ENCODE measurements around the gene FCMR. TPM values are rescaled to one million over a fixed set of nuclear protein-coding genes. Genes with fewer than 3 reads are reported as not detected.
A peak's percentile ranks its signal among the peaks of the same experiment; 100 is the strongest.
"Not testable (repeated sequence)": the region's sequence is repeated elsewhere in the genome, so short reads cannot be mapped to it uniquely, and the experiment has no call there.

FCMR gene
- total RNA-seq, 1 experiment from 2014 or later: not detected

DNA sequence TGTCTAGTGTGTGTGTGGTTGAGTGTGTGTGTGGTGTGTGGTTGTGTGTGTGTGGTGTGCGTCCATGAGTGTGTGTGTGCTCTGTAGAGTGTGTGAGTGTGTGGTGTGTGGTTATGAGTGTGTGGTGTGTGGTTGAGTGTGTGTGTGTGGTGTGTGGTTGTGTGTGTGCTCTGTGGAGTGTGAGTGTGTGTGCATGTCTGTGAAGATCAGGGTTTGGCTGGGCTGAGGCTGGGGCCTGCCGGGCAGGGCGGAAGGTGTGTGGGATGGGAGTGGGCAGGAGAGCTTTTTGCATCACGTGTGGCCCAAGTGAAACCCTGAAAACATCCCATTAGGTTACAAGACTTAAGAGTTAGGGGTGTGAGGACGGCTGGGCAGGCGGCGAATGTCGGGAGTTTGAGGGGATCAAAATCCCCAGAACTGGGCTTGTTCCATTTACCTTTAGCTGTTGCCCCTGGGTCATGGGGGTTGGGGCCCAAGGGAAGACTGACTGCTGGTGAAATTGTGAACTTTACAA lies 2.9 kb upstream of the FCMR start:
- no peak for DNase-seq (ENCODE audit: extremely low read depth, low read depth)

DNA sequence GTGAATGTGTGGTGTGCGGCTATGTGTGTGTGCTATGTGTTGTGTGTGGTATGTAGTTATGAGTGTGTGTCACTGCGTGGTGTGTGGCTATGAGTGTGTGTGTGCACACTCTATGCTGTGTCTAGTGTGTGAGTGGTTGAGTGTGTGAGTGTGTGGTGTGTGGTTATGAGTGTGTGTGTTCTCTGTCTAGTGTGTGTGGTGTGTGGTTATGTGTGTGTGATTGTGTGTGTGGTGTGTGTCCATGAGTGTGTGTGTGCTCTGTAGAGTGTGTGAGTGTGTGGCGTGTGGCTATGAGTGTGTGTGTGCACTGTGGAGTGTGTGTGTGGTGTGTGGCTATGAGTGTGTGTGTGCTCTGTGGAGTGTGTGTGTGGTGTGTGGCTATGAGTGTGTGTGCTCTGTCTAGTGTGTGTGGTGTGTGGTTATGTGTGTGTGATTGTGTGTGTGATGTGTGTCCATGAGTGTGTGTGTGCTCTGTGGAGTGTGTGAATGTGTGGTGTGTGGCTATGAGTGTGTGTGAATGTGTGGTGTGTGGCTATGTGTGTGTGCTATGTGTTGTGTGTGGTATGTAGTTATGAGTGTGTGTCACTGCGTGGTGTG lies 2.3 kb upstream of the FCMR start:
- not testable (repeated sequence) for DNase-seq (ENCODE audit: extremely low read depth, low read depth)

DNA sequence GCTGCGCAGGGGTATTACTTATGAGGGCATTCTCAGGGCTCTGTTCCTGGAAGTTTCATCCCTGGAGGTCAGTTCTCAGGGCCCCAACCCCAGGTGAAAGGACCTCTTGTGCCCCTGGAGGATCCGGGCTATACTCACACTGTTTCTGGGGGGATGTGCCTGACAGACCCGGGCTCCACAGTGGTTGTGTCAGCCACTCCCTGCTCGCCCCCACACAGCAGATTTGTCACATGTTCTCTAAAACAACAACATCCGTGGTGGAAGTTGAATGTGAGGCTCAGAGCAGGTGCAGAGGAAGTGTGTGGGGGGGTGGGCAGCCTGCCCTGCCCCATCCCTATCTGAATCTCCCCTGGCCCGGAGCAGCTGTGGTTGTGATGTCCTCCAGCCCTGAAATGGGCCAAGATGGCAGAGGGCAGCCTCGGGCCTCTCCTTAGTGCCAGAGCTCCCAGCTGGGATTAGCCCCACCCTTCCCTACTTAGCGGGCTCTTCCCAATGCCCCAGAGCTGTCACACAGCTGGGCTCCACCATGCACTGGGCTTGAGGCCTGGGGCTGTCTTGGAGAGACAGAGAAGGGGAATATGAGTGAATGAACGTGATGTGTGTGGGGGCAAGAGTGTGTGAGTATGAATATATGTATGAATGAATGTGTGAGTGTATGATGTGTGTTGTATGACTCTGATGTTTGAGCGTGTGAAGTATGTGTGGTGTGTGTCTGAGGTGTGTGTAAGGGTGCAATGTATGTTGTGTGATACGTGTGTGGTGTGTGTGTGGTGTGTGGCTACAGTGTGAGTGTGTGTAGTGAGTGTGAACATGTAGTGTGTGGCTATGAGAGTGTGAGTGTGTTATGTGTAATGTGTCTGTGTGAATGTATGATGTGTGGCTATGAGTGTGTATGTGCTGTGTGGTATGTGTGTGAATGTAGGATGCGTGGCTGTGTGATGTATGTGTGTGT lies 1.5 kb upstream of the FCMR start:
- DNase-seq (ENCODE audit: extremely low read depth, low read depth): no peak

DNA sequence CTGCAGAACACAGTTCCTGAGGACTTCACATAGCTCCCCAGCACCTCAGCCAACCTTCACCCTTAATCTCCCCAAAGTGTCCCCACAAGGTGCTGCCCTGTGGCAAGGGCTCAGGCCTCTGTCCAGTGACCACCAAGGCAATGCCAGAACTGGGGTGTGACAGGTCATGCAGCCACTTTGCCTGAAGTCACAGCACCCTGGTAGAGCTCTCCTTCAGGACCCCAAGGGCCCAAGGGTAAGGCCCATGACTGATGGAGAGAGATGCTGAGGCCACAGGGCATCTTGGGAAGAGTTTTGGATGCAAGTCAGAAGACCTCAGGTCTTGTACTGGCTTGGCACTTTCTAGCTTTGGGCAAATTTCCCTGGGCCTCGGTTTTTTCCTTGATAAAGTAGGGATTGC lies 783 bp upstream of the FCMR start:
- no peak for DNase-seq (ENCODE audit: extremely low read depth, low read depth)

DNA sequence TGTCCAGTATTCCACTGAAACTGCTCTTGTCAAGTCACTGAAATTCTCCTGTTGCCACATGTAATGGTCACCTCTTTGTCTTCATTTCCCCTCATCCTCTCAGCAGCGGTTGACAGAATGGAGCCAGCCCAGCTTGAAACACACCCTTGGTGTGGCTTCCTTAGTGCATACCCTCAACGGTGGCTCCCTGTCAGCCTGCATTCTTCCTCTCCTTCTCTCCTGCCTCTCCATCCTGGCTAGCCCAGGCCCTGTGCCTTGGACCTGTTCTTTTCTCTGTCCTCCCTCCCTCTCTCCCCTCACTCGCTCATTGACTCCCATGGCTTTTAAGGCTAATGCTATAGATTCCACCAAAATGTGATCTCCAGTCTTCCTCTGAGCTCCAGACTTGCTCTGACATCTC lies 3.7 kb downstream of the FCMR start:
- DNase-seq (ENCODE audit: extremely low read depth, low read depth): no peak

DNA sequence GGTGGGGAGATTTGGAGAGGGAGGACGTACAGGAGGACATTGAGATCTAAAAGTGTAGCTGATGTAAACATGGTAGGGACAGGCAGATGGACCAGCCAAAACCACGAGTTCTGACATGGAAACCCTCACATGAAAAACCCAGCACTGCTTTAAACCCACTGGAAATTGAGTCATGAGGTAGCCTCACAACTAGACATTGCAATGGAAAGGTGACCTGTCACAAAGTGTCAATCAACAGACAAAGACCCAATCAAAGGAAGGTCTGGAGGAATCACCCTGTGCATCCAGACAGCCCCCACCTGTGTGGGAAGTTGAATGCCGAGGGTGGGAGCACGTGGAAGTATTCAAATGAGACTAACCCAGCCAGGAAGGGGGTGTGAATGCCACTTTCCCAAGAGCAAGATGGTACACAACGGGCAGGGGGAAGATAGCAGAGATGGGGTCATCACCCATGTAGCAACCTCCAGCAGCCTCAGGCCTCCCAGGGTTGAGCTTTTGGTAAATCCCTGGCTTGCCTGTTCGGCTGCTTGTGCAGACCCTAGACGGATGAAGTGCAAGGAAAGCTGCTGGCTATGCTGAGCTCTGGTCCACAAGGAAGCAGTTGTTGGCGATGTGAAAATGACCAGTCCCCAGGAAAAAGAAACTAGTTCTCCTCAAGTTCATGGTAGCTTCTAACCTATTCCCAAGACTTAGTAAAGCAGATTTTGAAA lies 5.6 kb downstream of the FCMR start:
- no peak for DNase-seq (ENCODE audit: extremely low read depth, low read depth)

DNA sequence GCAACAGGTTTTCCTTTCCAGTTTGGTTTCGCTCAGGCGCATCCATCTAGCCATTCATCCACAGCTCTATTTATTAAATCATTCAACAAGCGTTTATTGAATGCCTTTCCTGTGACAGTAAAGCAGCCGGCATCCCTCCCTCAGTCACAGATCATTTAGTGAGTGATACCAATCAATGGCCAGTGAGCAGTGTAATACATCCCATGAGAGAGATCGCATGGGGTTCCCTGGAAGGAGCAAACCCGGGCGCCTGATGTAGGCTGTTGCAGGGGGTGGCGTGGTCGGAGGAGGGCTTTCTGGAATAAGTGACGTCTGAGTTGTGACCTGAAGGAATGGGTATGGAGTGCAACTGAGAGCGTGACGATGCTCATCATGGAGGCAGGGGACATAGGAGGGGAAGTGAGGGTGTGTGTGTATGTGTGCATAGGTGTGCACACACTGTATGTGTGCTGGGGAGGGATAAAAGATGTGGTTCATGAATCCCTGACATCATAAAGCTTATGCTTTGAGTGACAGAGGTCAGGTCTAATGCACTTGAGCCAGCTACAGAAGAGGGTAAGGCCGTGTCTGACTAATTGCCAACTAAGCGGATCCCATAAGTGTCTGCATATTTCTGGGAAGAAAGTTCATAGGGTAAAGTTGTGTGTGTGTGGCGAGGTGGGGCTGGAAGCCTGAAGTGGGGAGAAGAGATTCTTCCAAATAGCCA lies 6.6 kb downstream of the FCMR start:
- DNase-seq (ENCODE audit: extremely low read depth, low read depth): no peak

DNA sequence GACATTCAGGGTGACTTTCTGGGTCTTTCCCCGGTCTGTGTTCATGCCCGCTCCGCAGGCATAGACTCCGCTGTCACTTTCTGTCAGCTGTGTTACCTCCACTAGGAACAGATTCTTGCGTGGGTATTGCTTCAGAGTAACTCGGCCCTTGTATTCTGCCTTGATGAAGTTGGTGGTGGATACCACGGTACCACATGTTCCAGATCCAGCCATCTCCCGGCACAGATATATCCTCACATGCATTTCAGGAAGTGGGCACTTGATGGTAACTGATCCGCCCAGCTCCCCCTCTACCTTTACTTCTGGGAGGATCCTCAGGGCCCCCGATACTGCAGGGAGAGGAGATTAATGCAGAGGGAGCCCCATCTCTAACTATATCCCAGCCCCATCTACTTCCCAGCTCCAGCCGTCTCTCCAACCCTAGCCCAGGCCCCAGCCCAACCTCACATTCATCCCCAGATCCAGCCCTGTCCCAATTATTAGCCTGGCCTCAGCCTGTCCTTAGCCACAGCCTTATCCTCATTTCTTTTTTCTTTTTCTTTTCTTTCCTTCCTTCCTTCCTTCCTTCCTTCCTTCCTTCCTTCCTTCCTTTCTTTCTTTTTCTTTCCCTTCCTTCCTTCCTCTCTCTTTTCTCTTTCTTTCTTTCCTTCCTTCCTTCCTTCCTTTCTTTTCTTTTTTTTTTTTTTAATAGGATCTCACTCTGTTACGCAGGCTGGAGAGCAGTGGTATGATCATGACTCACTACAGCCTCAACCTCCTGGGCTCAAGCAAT lies 7.8 kb downstream of the FCMR start:
- DNase-seq (ENCODE audit: extremely low read depth, low read depth): no peak

DNA sequence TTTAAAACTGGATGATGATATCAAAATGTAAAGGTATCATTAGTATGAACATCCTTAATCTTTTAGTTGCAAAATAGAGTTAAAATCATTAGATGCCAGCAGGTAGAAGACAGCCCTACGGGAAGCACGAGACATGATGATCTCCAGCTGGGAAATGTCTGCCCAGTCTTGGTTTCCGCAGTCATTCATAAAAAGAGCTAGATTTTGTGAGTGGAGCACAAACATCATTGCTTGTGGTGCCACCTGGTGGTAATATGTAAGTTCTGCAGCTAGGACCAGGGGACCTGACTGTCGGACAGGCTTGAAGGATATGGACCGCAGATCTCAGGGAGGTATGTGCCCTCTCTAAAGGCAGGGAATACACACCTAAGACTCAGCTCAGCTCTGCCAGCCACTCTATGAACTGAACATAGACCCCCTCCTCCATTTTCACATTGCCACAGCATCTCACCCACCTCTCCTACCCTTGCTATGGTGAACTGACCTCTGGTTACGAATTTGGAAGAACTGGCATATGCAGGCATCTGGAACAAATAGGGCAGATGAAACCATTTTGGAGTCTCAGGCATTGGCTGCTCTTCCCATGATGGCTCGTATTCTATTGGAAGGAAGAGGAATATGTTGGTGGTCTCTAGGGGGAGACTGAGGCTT lies 9.2 kb downstream of the FCMR start:
- peak; percentile 86 for DNase-seq (ENCODE audit: extremely low read depth, low read depth)

DNA sequence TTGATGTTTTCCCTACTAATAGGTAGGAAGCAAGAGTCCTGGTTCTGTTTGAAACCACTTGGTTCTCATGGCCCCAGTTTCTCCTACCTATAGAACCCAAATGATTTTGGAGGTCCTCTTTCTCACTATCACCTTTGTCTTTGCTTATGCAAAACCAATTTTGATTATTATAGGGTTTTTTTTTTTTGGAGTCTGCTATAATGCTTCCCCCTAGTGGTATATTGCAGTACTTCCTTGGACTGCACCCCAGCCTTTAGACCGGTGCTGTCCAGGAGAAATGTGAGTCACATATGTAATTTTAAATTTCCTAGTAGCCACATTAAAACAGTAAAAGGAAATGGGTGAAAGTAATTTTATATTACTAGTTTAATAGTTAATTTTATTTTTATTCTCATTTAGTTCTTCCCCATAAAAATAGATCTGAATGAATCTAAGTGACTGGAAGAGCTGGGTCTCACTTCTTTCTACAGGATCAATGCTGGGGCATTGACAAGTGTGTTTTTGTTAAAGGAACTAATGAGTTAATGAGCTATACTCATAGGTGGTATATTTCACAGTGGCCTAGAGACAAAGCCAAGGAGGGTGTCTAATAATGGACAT lies 10.6 kb downstream of the FCMR start:
- DNase-seq (ENCODE audit: extremely low read depth, low read depth): peak; percentile 51

DNA sequence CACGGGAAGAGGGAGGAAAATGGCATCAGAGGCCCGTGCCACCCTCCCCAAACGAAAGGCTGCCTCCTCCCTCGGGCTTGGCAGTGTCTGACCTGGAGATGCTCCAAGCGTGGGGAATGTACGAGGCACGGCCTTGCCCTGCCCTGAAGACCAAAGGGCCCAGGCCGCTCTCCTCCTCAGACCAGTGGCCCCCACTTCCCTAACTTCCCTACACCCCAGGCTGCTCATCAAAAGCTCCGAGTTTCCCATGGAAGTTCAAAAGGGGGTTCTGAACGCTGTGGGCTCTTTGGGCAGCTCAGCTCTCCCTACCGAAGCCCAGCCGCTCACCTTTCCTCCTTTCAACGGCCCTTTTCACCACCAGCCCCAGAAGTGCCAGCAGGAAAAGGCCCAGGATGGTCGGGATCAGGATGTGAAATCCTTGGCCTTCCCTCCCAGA lies 11.8 kb downstream of the FCMR start:
- DNase-seq (ENCODE audit: extremely low read depth, low read depth): no peak

DNA sequence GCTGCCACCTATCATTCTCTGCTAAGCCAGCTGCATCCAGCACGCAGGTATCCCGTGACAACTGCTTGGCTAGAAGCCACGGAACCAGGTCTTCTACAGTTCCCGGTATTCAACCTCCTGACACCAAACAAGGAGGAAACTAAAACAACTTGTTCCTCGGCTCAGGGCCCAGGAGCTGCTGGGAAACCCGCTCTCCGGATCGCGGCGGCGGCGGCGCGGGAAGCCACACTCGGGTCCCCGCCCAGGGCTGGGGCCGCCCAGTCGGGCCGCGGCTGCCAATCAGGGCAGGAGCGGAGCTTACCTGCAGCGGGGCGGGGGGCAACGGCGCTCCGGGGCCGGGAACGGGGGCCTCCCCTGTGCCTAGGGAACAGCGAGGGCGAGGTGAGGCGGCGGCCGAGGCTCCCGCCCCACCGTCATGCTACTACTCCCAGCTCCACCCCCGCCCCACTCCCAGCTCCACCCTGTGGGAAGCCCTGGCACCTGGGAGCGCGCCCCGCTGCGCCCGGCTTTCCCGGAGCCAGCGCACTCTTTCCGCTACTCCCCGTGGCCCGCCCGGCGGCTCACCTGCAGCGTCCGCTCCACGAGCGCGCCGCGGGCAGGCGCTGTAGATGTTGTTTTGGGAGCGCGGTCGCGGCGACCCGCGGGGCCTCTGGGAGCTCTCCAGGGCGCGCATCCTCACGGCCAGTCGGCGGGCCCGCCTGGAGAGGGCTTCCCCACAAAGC lies 12.4 kb downstream of the FCMR start:
- no peak for DNase-seq (ENCODE audit: extremely low read depth, low read depth)

DNA sequence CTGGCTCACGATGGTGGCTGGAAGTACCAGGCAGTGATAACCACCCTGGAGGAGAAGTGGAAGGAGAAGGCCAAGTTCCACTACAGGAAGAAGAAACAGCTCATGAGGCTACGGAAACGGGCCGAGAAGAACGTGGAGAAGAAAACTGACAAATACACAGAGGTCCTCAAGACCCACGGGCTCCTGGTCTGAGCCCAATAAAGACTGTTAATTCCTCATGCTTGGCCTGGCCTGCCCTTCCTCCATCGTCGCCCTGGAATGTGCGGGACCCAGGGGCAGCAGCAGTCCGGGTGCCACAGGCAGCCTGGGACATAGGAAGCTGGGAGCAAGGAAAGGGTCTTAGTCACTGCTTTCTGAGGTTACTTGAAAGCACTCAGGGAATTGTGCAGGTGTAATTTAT lies 13.7 kb downstream of the FCMR start:
- DNase-seq (ENCODE audit: extremely low read depth, low read depth): no peak

DNA sequence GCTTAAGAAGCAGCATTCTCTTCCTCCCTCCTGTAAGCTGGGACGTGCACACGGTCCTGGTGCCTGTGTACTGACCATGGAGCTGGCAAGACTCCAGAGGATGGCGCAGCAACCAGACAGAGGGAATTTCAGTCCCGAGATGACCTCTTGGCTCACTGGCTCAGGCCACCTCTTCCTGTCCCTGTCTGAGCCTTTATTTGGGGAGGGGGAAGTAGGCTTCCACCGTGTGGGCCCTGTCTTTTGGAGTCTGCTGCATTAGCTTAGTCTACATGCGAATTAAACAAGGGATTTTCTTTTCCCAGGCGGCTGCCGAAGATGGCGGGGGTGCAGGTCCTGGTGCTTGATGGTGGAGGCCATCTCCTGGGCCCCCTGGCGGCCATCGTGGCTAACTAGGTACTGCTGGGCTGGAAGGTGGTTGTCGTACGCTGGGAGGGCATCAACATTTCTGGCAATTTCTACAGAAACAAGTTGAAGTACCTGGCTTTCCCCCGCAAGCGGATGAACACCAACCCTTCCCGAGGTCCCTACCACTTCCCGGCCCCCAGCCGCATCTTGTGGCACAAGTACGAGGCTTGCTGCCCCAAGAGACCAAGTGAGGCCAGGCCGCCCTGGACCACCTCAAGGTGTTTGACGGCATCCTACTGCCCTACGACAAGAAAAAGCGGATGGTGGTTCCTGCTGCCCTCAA lies 14.3 kb downstream of the FCMR start:
- DNase-seq (ENCODE audit: extremely low read depth, low read depth): no peak

DNA sequence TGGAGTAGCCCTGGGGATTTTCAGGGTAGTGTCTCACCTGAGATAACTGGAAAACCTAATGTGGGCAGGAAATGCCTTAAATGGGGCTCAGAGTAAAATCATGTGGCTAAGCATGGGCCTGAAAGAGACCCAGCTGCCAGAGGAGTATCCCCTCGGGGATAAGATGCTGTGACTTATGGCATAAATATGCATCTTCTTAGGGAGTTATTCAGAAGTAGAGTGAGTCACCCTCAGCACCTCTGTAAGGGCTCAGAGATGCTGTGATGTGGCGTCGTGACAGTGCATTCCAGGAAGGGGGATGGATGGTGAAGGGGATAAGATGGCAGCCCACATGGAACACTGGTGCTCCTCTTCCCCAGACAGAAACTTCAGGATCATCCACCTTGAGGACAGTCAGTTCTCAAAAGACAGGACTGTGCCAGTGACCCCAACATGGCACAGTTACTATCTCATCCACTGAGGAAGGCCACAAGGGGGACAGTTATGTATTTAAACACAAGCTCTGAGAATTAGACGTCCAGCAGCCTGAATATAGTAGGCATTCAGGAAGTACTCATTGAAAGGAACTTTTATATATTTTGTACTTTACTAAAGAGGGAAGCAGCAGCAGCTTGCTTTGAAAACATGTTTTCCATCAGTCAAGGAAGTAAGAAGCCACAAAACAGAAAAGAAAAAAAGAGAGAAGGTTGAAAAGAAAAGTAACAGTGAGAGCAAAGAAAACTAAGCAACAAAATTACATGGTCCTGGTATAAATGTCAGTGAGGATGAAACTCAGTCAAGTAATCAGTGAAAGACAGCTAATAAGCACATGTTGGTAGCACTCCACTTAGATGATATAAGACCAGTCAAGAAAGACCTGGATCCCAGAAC lies 16.2 kb downstream of the FCMR start:
- no peak for DNase-seq (ENCODE audit: extremely low read depth, low read depth)

DNA sequence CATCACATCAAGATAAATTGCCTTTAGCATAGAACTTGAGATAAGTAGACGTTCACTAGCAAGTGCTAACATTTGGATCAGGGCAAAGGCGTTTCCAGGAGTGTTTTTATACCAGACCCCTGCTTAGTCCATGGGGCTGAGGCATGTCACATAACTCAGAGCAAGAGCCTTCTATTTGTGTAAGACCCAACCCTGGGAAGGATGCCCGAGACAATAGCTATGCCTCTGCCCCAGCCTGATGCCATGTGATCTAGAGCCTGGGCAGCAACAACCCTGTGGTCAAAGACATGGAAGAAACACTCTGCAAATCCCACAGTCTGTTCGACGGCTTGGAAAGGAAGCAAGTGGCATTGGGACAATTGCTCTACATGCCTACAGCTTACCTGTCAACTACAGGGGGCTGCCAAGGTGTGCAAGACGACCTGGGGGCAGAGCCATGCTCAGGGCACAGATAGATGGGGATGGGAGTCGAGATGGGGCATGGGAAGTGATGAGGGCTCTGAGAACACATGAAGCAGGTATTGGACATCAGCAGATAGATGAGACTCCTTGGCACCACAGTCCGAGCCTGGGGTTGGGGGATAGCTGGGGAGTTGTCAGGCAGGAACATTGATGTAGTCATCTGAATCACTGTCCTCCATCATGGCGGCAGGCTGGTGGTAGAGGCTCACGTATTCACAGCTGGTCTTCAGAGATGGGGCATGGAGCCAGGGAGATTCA lies 17.2 kb downstream of the FCMR start:
- no peak for DNase-seq (ENCODE audit: extremely low read depth, low read depth)
